GM19397 (cell line): Measurements from ENCODE around the gene SCYL2.

Experiments
- ATAC-seq: cut with Tn5 transposase; IDR thresholded peaks from one replicate; pipeline ENCODE4 v1.9.1; 2021; ENCODE audit warnings: mild to moderate bottlenecking, moderate library complexity; ENCODE audit not compliant: unreplicated experiment

The SCYL2 gene

GRCh38 chr12:100368066-100368465, 101.1 kb downstream of the SCYL2 start:
- ATAC-seq = no peak

GRCh38 chr12:100371146-100371545, 104.2 kb downstream of the SCYL2 start:
- no peak for ATAC-seq

GRCh38 chr12:100372853-100373640, 106.1 kb downstream of the SCYL2 start:
- no peak for ATAC-seq

GRCh38 chr12:100375038-100375735, 108.2 kb downstream of the SCYL2 start:
- ATAC-seq = no peak

- no peak for ATAC-seq
These were observed 109.2 kb downstream of the SCYL2 start for GRCh38 chr12:100376161-100376560.

- ATAC-seq = no peak
These were observed 114.4 kb downstream of the SCYL2 start for GRCh38 chr12:100381379-100381778.

- ATAC-seq = no peak
These were observed 115.4 kb downstream of the SCYL2 start for GRCh38 chr12:100382338-100382737.

GRCh38 chr12:100383586-100384558, 116.9 kb downstream of the SCYL2 start:
- no peak for ATAC-seq

GRCh38 chr12:100384559-100384935, 117.6 kb downstream of the SCYL2 start:
- no peak for ATAC-seq

- ATAC-seq = no peak
These were observed 121.4 kb downstream of the SCYL2 start for GRCh38 chr12:100388382-100388781.
